Mesothelial cell of epicardium (in vitro differentiated cells): ENCODE data around the gene MEGF8. TPM values are rescaled to one million over a fixed set of nuclear protein-coding genes. Genes with fewer than 3 reads are reported as not detected.
"Not testable (repeated sequence)": the region's sequence is repeated elsewhere in the genome, so short reads cannot be mapped to it uniquely, and the experiment has no call there.

Experiments
- DNase-seq, 2 experiments: peaks; one replicate each; pipeline ENCODE4 v3.0.0; 2021; ENCODE audit warnings: low spot score in 2 of 2; ENCODE audit not compliant: unreplicated experiment in 2 of 2
- H3K27ac Mint-ChIP-seq: 2 replicates; pipeline ENCODE4 v1.8.0; 2021; ENCODE audit warnings: mixed read lengths
- H3K27me3 Mint-ChIP-seq: 2 replicates; pipeline ENCODE4 v1.8.0; 2021; ENCODE audit warnings: low read depth, mixed read lengths
- H3K36me3 Mint-ChIP-seq: 2 replicates; pipeline ENCODE4 v1.8.0; 2021; ENCODE audit warnings: mixed read lengths
- H3K4me1 Mint-ChIP-seq: 2 replicates; pipeline ENCODE4 v1.8.0; 2021; ENCODE audit warnings: mixed read lengths
- H3K4me3 Mint-ChIP-seq: 2 replicates; pipeline ENCODE4 v1.8.0; 2021; ENCODE audit warnings: mild to moderate bottlenecking, moderate library complexity, mixed read lengths
- H3K9me3 Mint-ChIP-seq: 2 replicates; pipeline ENCODE4 v1.8.0; 2021; ENCODE audit warnings: mixed read lengths
- total RNA-seq: library from RNA; stranded (reverse); gene quantifications from 3 replicates; pipeline ENCODE4 v1.2.1, GENCODE V29; 2021
- TF ChIP-seq, protein P1 (sequence below): fragments of 200-600 bp; sonication (generic); IDR thresholded peaks from one replicate; pipeline ENCODE4 v1.5.0; 2021; ENCODE audit warnings: antibody characterized with exemption; ENCODE audit not compliant: unreplicated experiment

MEGF8 gene
- total RNA-seq, 1 donor from 2014 or later = 58.9 TPM

GRCh38 chr19:42335971-42336370 lies 10.5 kb downstream of the MEGF8 start:
- no peak for DNase-seq
- H3K4me1 Mint-ChIP-seq = no peaks in the 10 kb centered on the region
- H3K27ac Mint-ChIP-seq = no peak overlapping the region
- H3K36me3 Mint-ChIP-seq = peaks cover 10% of the 10 kb centered on the region
- H3K4me3 Mint-ChIP-seq = no peak overlapping the region
- no peaks in the 10 kb centered on the region for H3K27me3 Mint-ChIP-seq
- TF ChIP-seq, protein P1, sequence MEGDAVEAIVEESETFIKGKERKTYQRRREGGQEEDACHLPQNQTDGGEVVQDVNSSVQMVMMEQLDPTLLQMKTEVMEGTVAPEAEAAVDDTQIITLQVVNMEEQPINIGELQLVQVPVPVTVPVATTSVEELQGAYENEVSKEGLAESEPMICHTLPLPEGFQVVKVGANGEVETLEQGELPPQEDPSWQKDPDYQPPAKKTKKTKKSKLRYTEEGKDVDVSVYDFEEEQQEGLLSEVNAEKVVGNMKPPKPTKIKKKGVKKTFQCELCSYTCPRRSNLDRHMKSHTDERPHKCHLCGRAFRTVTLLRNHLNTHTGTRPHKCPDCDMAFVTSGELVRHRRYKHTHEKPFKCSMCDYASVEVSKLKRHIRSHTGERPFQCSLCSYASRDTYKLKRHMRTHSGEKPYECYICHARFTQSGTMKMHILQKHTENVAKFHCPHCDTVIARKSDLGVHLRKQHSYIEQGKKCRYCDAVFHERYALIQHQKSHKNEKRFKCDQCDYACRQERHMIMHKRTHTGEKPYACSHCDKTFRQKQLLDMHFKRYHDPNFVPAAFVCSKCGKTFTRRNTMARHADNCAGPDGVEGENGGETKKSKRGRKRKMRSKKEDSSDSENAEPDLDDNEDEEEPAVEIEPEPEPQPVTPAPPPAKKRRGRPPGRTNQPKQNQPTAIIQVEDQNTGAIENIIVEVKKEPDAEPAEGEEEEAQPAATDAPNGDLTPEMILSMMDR = no peak
- no peaks in the 10 kb centered on the region for H3K9me3 Mint-ChIP-seq

DNA sequence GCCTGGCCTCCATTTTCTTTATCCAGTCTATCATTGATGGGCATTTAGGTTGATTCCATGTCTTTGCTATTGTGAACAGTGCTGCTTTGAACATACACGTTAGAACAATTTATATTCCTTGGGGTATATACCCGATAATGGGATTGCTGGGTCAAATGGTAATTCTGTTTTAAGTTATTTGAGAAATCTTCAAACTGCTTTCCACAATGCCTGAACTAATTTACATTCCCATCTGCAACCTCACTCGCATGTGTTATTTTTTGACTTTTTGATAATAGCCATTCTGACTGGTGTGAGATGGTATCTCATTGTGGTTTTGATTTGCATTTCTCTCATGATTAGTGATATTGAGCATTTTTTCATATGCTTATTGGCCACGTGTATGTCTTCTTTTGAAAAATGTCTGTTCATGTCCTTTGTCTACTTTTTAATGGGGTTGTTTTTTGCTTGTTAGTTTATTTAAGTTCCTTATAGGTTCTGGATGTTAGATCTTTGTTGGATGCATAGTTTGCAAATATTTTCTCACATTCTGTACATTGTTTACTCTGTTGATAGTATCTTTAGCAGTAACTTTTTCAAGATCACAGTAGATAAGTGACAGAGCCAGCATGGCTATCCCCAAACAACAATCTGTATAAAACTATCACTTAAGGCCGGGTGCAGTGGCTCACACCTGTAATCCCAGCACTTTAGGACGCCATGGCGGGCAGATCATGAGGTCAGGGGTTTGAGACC lies 13.9 kb downstream of the MEGF8 start:
- peak overlapping the region; percentile 30 for H3K27ac Mint-ChIP-seq
- not testable (repeated sequence) for H3K4me3 Mint-ChIP-seq, H3K4me1 Mint-ChIP-seq, DNase-seq, H3K9me3 Mint-ChIP-seq, H3K27me3 Mint-ChIP-seq
- peaks cover 13% of the 10 kb centered on the region for H3K36me3 Mint-ChIP-seq

- not testable (repeated sequence) for H3K27me3 Mint-ChIP-seq, H3K27ac Mint-ChIP-seq, H3K9me3 Mint-ChIP-seq, DNase-seq, H3K4me1 Mint-ChIP-seq, H3K4me3 Mint-ChIP-seq
- H3K36me3 Mint-ChIP-seq = peaks cover 17% of the 10 kb centered on the region
These were observed 14.5 kb downstream of the MEGF8 start for GRCh38 chr19:42339922-42340321.

GRCh38 chr19:42343344-42344110 lies 18.1 kb downstream of the MEGF8 start:
- Mint-ChIP-seq H3K4me3 (no peak overlapping the region), H3K9me3 (no peaks in the 10 kb centered on the region), H3K27me3 (no peaks in the 10 kb centered on the region), H3K27ac (no peak overlapping the region), H3K4me1 (peaks cover 3% of the 10 kb centered on the region), H3K36me3 (peaks cover 22% of the 10 kb centered on the region)
- TF ChIP-seq, protein P1 = no peak
- DNase-seq = no peak

GRCh38 chr19:42344336-42344893 lies 19.0 kb downstream of the MEGF8 start:
- Mint-ChIP-seq H3K9me3 (no peaks in the 10 kb centered on the region), H3K27me3 (no peaks in the 10 kb centered on the region), H3K4me3 (no peak overlapping the region), H3K27ac (no peak overlapping the region), H3K36me3 (peaks cover 17% of the 10 kb centered on the region), H3K4me1 (peaks cover 3% of the 10 kb centered on the region)
- TF ChIP-seq, protein P1 = no peak
- no peak for DNase-seq

- no peak for DNase-seq
- TF ChIP-seq, protein P1 = no peak
- Mint-ChIP-seq H3K4me1 (peaks cover 3% of the 10 kb centered on the region), H3K4me3 (no peak overlapping the region), H3K36me3 (peaks cover 18% of the 10 kb centered on the region), H3K27me3 (no peaks in the 10 kb centered on the region), H3K27ac (no peak overlapping the region), H3K9me3 (no peaks in the 10 kb centered on the region)
These were observed 19.9 kb downstream of the MEGF8 start for GRCh38 chr19:42345191-42345812.
